Mucosa of descending colon (tissue), 3 donors: ENCODE measurements around the gene SGSM2. TPM values are rescaled to one million over a fixed set of nuclear protein-coding genes. Genes with fewer than 3 reads are reported as not detected.

ENCODE experiments used
- ATAC-seq: fragments of 200-7000 bp; cut with Tn5 transposase; one replicate; pipeline ENCODE4 v1.9.1; 2020; ENCODE audit warnings: mild to moderate bottlenecking, moderate library complexity
- DNase-seq, 3 donors: peaks; one replicate each; pipeline ENCODE4 v3.0.0-alpha.2; 2020
- H3K36me3 ChIP-seq: fragments of 200-600 bp; one replicate; pipeline ENCODE4 v1.8.0; 2021; ENCODE audit warnings: low read depth, mild to moderate bottlenecking
- H3K4me1 ChIP-seq: fragments of 200-600 bp; one replicate; pipeline ENCODE4 v1.8.0; 2021; ENCODE audit warnings: low read depth, mild to moderate bottlenecking
- H3K4me3 ChIP-seq: fragments of 200-600 bp; one replicate; pipeline ENCODE4 v1.8.0; 2021; ENCODE audit warnings: mild to moderate bottlenecking
- H3K9me3 ChIP-seq: fragments of 200-600 bp; one replicate; pipeline ENCODE4 v1.8.0; 2021; ENCODE audit warnings: mild to moderate bottlenecking
- intact Hi-C, 2 donors: fragments of 100-400 bp; cut with DNase I in 1 of 2; cut with micrococcal nuclease in 1 of 2; formaldehyde crosslinking; loops; one replicate each; pipeline versions ENCODE4 v1.11.0 to v1.11.1; 2022; cut with DNase I, micrococcal nuclease
- total RNA-seq, 3 donors: library from RNA; stranded (reverse); fragmentation: NEBNext Ultra II Directional in 2 of 3; extraction: Animal tissue kit (Norgen Biotek cat#: 25700) in 2 of 3; gene quantifications; one replicate each; pipeline versions ENCODE4 v1.2.1 to v1.2.4, GENCODE V29; 2021 to 2023
- TF ChIP-seq, protein P1 (sequence below): fragments of 200-600 bp; IDR thresholded peaks from one replicate; pipeline ENCODE4 v1.8.0; 2022; ENCODE audit warnings: antibody characterized with exemption, mild to moderate bottlenecking
- donor health status: DM: no; HTN: no; CAD: no; lungs with moderate emphysema.
- donor health status: DM: no; HTN: no; CAD: no.
- donor health status: DM: no; HTN: yes; CAD: no.

Gene SGSM2
- total RNA-seq, 3 donors from 2014 or later, result 29.1 to 57.9 (median 30.2) TPM

GRCh38 chr17:2351269-2351668 is 14.0 kb downstream of the SGSM2 start:
- TF ChIP-seq, protein P1, sequence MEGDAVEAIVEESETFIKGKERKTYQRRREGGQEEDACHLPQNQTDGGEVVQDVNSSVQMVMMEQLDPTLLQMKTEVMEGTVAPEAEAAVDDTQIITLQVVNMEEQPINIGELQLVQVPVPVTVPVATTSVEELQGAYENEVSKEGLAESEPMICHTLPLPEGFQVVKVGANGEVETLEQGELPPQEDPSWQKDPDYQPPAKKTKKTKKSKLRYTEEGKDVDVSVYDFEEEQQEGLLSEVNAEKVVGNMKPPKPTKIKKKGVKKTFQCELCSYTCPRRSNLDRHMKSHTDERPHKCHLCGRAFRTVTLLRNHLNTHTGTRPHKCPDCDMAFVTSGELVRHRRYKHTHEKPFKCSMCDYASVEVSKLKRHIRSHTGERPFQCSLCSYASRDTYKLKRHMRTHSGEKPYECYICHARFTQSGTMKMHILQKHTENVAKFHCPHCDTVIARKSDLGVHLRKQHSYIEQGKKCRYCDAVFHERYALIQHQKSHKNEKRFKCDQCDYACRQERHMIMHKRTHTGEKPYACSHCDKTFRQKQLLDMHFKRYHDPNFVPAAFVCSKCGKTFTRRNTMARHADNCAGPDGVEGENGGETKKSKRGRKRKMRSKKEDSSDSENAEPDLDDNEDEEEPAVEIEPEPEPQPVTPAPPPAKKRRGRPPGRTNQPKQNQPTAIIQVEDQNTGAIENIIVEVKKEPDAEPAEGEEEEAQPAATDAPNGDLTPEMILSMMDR, result no peak
- intact Hi-C loops, result no loop called here
- DNase-seq (no peak), ATAC-seq (no peak)
- Histone ChIP-seq H3K4me3 (no peak overlapping the region), H3K9me3 (no peaks in the 10 kb centered on the region), H3K36me3 (no peaks in the 10 kb centered on the region), H3K4me1 (no peaks in the 10 kb centered on the region)

- no peak overlapping the region for H3K4me3 ChIP-seq
- no peak for ATAC-seq
- TF ChIP-seq, protein P1, result no peak
- no peaks in the 10 kb centered on the region for H3K9me3 ChIP-seq
- intact Hi-C loops, result no loop called here
- H3K4me1 ChIP-seq, result no peaks in the 10 kb centered on the region
- no peaks in the 10 kb centered on the region for H3K36me3 ChIP-seq
- DNase-seq, result no peak
These were observed 17.0 kb downstream of the SGSM2 start for GRCh38 chr17:2354311-2354710.

GRCh38 chr17:2357237-2357636 is 19.9 kb downstream of the SGSM2 start:
- H3K9me3 ChIP-seq, result no peaks in the 10 kb centered on the region
- H3K36me3 ChIP-seq, result no peaks in the 10 kb centered on the region
- ATAC-seq (no peak), DNase-seq (no peak)
- TF ChIP-seq, protein P1, result no peak
- intact Hi-C loops, result no loop called here
- H3K4me3 ChIP-seq, result no peak overlapping the region
- no peaks in the 10 kb centered on the region for H3K4me1 ChIP-seq

- intact Hi-C loops, result no loop called here
- TF ChIP-seq, protein P1, result no peak
- no peaks in the 10 kb centered on the region for H3K36me3 ChIP-seq
- no peaks in the 10 kb centered on the region for H3K4me1 ChIP-seq
- no peak overlapping the region for H3K4me3 ChIP-seq
- ATAC-seq (no peak), DNase-seq (peak in 1 of 3 donors; percentile 34)
- no peaks in the 10 kb centered on the region for H3K9me3 ChIP-seq
These were observed 20.7 kb downstream of the SGSM2 start for GRCh38 chr17:2357931-2358434.

- TF ChIP-seq, protein P1, result no peak
- intact Hi-C loops, result no loop called here
- Histone ChIP-seq H3K36me3 (no peaks in the 10 kb centered on the region), H3K4me3 (no peak overlapping the region), H3K4me1 (no peaks in the 10 kb centered on the region), H3K9me3 (no peaks in the 10 kb centered on the region)
- no peak for ATAC-seq
- DNase-seq, result no peak
These were observed 23.9 kb downstream of the SGSM2 start for GRCh38 chr17:2361010-2361760.
